Right lung (tissue), 5 donors: ENCODE results near the gene SMIM24. TPM values are rescaled to one million over a fixed set of nuclear protein-coding genes. Genes with fewer than 3 reads are reported as not detected.
A peak's percentile ranks its signal among the peaks of the same experiment; 100 is the strongest.
"Not testable (repeated sequence)": the region's sequence is repeated elsewhere in the genome, so short reads cannot be mapped to it uniquely, and the experiment has no call there.

ENCODE experiments used
- DNase-seq, 2 donors: peaks; one replicate each; pipeline ENCODE4 v3.0.0-alpha.2; 2013
- polyA plus RNA-seq, 5 donors: library from polyadenylated mRNA; unstranded; fragments of 120-200 nt; gene quantifications; one replicate each; pipeline versions ENCODE4 v1.2.1 to v1.2.3, GENCODE V29; 2013; ENCODE audit warnings: inconsistent platforms in 1 of 5, low replicate concordance in 1 of 5; ENCODE audit not compliant: insufficient read length in 5 of 5, insufficient read depth in 1 of 5

Gene SMIM24
- polyA plus RNA-seq, 5 donors = 0.59 to 3.7 (median 1.1) TPM

DNA sequence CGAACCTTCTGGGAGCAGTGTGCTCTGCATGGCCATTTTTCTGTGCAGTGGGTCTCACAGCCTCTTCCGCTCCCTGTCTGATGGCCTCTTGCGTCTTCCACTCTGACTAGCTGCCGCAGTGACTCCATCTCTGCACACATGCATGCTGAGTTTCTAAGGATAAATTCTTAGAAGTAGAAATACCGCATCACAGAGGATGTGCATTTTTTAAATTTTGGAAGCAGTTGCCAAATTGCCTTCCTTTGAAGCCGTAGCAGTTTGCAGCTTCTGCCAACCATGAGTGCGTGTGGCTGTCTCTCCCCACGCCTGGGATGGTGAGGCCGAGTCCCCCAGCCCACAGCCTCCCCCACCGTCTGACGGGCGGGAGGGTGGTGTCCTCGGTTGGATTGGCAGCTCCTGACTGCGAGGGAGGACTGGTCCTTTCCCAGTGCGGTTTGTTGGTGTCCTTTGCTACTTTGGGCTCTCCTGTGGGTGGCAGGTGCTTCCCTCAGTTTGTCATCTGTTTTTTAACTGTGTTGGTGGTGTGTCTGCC is 35.6 kb upstream of the SMIM24 start:
- DNase-seq = no peak

GRCh38 chr19:3514930-3515329 is 34.6 kb upstream of the SMIM24 start:
- no peak for DNase-seq

- no peak for DNase-seq
Observed at GRCh38 chr19:3513229-3514140, 33.2 kb upstream of the SMIM24 start.

DNA sequence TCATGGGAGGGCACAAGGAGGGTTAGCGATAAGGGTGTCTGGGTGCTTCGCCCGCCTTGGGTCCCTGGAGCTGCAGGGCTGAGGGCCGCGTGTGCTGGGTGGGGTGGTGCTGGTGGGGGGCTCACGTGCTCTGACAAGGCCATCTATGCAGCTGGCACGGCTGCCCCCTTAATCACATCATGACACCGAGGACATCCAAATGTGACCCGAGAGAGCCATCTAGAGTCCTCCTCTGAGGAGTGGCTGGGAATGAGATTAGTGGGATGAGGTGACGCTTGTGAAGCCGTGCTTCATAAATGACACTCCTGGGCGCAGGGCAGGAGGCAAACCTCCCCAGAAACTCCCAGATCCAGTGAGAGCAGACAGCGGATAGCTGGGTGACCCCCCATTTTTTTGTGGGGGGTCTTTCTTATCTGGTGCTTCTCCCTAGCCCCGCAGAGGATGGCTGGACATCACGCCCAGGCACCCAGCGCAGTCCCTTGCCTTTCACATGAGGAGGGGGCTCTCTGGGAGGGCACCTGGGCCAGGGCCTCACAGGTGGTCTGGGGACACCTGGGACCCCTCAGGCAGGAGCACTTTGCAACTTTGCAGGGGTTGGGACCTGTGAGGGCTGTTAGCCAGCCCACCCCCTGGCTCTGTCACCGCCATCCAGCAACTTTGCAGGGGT is 32.4 kb upstream of the SMIM24 start:
- DNase-seq = no peak

GRCh38 chr19:3511506-3512251 is 31.4 kb upstream of the SMIM24 start:
- no peak for DNase-seq

- no peak for DNase-seq
Observed at GRCh38 chr19:3510727-3511126, 30.4 kb upstream of the SMIM24 start.

GRCh38 chr19:3509566-3509989 is 29.3 kb upstream of the SMIM24 start:
- no peak for DNase-seq

GRCh38 chr19:3508771-3509535 is 28.6 kb upstream of the SMIM24 start:
- no peak for DNase-seq

DNA sequence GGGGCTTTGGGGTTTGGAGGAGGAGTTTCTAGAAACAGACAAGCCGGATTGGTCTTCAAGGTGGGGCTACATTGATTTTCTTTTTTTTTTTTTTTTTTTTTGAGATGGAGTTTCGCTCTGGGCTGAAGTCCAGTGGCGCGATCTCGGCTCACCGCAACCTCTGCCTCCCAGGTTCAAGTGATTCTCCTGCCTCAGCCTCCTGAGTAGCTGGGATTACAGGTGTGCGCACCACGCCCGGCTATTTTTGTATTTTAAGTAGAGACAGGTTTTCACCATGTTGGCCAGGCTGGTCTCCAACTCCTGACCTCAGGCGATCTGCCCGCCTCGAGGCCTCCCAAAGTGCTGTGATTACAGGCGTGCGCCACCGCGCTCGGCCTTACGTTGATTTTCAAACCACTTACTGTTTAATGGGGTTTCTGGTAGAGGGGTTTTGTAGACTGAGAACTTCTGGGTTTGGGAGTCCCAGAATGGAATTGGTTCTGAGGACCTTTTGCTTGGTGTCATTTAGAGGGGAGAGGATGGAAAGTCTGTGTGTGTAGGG is 27.9 kb upstream of the SMIM24 start:
- DNase-seq = not testable (repeated sequence)

GRCh38 chr19:3507371-3508120 is 27.2 kb upstream of the SMIM24 start:
- DNase-seq = peak in 1 of 2 donors; percentile 10

DNA sequence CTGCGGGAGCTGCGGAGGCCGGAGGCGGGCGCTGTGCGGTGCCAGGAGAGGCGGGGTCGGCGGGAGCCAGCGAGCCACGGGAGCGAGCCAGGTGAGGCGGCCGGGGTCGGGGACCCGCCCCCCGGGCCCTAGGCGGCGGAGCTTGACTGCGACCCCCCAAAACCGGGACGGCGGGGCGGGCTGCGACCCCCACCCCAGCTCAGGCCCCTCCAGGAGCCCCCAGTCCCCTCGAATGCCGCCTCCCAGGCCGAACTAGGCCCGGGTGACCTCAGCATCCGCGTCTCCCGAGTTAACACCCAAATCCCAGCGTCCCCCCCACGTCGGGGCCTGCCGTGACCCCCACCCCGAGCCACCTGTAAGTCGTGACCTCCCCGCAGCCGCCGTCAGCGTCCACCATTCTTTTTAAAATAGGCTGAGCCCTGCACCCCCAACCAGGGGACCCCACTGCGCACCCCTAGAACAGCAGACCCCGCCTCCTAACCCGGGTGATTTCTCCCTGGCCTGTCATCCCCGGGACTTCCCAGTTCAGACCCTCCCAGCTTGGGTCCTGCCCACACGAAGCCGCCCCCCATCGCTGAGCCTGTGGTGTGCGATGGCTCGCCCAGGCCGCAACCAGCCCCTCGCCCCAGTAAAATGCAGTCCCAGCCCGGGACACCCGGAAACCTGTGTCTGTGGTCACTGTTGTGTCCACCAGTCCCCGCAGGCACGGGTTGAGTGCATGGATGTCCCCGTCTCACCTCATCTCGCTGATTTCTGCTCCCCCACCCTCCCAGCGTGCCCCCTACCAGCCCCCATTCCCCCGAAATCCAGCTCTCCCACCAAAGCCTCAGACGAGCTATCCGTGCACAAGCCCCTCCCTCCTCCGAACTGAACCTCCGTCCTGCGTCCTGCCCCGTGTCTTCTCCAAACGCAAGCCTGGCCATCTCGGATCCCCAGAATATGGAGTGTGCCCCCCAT is 26.3 kb upstream of the SMIM24 start:
- DNase-seq = peak in 1 of 2 donors; percentile 12

- DNase-seq = peak; percentile 99
Observed at GRCh38 chr19:3505598-3506383, 25.5 kb upstream of the SMIM24 start, which contains the start of gene FZR1. TSS of gene FZR1 (plus strand) at chr19:3506311. CDS start at chr19:3522990, 16,679 bp downstream.

DNA sequence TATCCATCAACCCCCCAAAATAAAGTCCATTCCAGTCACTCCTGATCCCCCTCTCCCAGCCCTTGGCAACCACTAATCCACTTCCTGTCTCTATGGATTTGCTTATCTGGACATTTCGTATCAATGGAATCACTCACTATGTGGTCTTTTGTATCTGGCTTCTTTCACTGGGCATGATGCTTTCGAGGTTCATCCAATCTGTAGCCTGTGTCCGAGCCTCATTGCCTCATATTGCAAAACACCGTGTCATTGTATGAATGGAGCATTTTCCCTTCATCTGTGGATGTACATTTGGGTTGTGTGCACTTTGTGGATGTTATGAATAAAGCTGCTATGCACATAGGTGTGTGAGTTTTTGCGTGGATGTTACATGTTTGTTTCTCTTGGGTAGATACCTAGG is 24.4 kb upstream of the SMIM24 start:
- DNase-seq = peak in 1 of 2 donors; percentile 12

GRCh38 chr19:3503036-3503572 is 22.8 kb upstream of the SMIM24 start:
- no peak for DNase-seq

DNA sequence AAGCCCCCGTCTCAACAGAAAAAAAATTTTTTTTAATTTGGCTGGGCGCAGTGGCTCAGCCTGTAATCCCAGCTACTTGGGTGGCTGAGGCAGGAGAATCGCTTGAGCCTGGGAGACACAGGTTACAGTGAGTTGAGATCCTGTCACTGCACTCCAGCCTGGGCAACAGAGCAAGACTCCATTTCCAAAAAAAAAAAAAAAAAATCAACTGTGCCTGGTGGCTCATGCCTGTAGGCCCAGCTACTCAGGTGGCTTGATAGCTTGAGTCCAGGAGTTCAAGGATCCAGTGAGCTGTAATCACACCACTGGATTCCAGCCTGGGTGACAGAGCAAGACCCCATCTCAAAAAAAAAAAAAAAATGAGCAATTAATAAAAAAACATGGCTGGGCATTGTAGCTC is 21.5 kb upstream of the SMIM24 start:
- DNase-seq = no peak

- peak; percentile 96 to 97 for DNase-seq
Observed at GRCh38 chr19:3500429-3501101, 20.2 kb upstream of the SMIM24 start, which contains the start of gene DOHH. TSS of gene DOHH (minus strand) at chr19:3500674. CDS start at chr19:3496814, 3,860 bp downstream.
